GM19035 (cell line): Measurements from ENCODE around the gene RPS28.
A peak's percentile ranks its signal among the peaks of the same experiment; 100 is the strongest.

Experiments
- ATAC-seq: cut with Tn5 transposase; IDR thresholded peaks from one replicate; pipeline ENCODE4 v1.9.1; 2021; ENCODE audit not compliant: unreplicated experiment

RPS28 gene

DNA sequence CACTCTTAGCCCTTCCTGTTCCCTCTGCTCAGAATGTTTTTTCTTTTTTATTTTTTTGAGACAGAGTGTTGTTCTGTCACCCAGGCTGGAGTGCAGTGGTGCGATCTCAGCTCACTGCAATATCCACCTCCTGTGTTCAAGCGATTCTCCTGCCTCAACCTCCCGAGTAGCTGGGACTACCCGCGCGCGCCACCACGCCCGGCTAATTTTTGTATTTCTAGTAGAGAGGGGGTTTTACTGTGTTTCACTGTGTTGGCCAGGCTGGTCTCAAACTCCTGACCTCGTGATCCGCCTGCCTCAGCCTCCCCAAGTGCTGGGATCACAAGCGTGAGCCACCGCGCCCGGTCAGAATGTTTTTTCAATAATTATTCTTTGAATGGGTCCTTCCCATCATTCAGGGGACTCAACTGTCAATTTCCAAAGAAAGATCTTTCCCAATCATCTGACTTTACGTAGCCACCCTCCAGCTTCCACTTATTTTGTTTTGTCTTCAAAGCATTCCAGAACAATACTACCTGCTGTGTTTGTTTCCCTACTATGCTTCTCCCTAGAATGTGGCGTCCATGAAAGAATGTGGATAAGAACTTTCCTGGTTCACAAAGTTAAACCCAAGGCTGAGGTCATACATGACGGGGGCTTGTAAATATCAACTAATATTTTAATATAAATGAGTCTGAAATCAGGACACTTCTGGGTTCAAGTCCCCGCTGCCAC, 1.3 kb upstream of the RPS28 start:
- no peak for ATAC-seq

DNA sequence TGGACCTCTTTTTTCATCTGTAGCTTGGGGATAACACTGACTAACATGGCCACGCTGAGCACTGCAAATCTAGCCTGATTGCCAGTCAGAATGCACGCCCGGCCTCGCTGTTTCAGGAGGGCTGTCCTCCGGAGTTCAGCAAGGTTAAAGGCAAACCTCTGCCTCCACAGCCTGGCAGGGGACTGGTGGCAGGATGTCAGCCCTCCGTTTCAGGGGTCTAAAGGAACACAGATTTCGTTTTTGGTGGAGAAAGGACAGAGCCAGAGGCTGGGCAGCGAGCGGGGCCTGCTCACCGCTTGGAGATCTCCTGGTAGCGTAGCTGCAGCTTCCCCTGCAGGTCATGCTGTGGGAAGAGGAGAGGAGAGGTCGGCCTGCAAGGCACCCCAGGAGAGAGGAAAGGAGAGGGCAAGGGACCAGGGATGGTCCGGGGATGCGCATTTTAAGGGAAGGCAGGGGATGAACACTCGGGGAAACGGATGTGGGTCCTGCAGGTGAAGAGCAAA, 681 bp upstream of the RPS28 start:
- ATAC-seq, result peak; percentile 22

DNA sequence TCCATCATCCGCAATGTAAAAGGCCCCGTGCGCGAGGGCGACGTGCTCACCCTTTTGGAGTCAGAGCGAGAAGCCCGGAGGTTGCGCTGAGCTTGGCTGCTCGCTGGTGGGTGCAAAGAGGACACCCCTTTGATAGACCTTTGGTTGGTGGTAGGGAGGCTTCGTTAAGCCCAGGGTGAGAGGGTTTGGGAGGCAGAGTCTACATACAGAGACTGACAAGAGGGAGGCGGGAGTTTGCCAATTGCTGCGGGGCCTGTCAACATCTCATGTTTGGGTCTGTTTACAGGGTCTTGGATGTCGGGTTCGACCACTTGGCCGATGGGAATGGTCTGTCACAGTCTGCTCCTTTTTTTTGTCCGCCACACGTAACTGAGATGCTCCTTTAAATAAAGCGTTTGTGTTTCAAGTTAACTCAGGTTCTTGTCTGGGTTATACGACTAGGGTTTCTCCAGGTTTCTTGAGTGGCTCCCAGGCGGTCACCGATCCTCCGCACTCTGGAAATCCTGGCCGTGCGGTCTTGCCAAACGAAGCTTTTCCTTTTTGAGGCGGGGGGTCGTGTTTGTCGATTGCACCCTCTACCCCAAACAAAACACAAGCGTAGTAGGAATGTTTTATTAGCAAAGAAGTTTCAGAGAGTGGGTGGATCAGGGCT, 816 bp downstream of the RPS28 start:
- ATAC-seq, result no peak

DNA sequence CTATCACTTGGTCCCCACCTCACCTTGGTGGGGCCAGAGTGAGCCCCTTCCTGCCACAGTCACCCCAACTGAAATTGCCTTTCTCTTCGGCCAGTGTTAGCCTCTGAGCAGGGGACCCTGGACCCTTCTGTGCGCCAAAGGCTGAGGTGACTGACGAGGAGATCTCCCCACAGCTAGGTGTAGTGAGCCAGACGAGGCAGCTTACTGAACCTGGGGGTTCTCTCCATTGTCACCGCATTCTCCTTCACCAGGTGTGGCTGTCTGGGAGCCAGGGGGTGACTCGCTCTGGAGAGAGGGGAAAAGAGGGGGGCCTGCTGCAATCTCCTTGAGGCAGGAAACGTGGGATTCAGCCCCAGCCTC, 1.3 kb downstream of the RPS28 start:
- ATAC-seq, result no peak

DNA sequence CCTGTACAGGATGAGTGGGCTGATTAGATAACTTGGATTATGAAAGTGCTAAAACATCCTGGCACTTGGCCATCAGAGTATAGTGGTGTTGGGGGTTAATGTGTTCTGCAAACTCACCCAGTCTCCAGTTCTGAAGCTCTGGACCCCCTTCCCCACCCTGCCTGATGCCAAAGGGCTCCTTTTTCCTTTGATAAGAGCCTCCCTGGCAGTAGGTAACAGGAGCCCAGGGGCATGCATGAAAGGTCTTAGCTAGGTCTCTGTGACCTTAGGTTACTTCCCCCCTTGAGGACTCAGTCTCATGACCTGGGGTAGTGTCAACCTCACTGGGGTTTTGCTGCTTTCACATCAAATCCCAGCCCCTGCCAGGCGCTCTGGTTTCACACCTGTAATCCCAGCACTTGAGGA, 2.5 kb downstream of the RPS28 start:
- ATAC-seq, result no peak

DNA sequence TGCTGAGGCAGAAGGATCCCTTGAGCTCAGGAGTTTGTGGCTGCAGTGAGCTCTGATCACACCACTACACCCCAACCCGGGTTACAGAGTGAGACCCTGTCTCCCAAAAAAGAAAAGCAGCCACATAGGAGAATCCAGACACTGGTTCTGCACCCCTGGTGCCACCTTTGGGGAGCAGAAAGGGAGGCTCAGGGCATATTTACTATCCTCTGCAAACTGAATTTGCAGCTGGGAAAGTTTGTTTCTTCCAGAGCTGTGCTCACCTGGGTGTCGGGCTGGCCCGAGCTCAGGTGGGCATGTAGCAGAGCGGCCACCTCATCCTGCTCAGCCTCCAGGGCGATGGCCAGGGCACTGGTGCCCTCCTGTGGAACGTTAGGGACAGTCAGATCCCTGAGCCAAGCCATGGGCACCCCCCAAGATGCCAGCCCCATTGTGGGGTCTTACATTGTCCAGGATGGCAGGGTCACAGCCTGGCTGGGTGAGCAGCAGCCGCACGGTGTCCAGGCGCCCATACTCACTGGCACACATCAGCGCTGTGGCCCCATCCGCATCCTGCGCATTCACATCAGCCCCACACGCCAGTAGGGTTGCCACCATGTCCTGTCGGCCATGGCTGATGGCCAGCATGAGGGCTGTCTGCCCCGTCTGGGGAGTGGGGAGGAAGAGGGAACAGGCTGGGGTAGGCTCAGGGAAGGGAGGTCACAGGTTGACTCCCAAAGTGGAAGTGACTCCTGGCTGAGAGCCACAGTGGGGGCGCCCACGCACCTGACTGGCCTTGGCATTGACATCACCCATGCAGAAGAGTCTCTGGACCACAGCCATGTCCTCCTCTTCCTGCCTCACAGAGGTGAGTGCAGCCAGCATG, 3.1 kb downstream of the RPS28 start:
- no peak for ATAC-seq

DNA sequence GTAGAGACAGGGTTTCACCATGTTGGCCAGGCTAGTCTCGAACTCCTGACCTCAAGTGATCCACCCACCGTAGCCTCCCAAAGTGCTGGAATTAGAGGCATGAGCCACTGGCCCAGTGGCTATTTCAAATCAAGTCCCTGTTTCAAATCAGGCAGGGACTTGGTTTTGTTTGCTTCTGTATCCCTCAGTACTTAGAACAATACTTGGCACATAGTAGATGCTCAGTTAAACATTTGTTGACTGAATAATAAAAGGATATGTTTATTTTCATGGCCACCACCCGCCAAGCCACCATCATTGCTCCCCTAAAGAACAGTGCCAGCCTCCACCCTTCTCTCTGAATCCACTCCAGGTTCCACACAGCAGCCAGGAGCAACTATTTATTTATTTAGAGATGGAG, 4.2 kb downstream of the RPS28 start:
- no peak for ATAC-seq

DNA sequence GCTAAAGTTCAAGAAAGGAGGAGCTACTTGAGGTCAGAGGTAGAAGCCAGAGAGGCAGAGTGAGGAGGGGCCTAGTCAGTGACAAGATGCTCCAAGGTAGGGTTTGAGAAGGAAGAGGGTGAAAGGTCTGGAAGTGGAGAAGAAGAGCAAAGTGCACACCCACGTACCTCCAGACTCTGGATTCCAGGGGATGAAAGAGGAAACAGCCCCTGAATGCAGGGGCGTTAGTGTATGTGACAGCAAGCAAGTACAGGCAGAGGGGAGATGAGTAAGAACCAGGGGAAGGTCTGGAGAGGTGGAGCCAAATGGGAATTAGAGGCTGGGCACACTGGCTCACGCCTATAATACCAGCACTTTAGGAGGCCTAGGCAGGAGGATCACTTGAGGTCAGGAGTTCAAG, 8.7 kb downstream of the RPS28 start:
- no peak for ATAC-seq

DNA sequence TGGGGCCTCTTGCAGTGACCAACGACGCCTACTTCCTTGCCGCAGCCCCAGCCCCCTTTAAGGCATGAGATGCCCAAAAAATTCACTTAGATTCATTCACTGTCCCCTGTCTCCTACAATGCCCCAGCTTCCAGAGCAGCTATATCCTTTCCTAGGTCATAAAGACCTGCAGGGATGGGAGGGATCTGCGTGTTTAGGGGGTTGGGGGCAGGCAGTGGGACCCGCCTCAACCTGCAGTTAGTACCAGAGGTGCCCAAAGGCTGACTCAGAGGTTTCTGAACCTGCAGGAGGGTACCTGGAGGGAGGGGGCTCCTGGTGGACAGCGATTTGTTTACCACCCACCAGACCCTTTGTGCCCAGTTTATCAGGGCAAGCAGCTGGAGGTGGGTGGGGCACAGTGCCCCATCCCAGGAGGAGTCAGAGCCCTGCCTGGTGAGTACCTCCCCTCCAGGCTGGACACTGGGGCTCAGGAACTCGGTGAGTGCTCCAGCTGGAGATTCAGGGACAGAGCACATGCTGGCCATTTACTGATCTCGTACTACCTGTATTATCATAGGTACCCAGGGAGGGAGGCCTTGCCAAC, 10.1 kb downstream of the RPS28 start:
- no peak for ATAC-seq

DNA sequence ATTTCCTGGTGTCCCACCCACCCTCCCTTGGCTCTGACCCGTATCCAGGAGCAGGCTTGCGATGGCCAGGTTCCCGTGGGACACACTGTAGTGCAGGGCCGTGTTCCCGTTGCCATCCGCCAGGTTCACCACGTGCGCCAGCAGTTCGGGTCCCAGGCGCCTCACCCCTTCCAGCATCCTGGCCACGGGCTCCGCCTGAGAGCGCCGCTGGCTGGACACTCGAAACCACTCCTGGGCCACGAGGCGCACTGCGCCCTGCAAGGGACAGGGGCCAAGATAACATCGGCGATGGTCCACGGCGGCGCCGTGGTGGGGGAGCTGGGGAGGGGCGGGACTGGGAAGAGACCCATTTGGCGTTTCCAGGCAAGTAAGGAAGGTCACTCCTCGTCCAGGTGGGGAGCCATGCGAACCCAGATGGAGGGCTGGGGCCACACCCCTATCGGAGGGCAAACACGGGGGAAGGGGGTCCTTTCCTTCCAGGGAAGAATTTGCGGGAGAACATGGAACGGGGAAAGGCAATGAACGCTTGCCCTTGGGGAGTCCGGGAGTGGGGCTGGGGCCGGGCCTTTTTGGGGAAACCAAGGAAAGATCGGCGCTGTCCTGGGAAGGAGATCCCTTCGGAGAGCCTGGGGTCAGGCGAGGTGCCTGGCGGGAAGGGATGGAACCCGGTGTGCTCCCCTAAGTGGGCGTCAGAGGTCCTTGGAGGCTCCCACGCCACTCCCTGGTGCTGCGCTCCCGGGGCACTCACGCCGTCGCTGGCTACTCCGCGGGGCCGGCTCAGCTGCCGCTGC, 11.9 kb downstream of the RPS28 start:
- ATAC-seq, result no peak

DNA sequence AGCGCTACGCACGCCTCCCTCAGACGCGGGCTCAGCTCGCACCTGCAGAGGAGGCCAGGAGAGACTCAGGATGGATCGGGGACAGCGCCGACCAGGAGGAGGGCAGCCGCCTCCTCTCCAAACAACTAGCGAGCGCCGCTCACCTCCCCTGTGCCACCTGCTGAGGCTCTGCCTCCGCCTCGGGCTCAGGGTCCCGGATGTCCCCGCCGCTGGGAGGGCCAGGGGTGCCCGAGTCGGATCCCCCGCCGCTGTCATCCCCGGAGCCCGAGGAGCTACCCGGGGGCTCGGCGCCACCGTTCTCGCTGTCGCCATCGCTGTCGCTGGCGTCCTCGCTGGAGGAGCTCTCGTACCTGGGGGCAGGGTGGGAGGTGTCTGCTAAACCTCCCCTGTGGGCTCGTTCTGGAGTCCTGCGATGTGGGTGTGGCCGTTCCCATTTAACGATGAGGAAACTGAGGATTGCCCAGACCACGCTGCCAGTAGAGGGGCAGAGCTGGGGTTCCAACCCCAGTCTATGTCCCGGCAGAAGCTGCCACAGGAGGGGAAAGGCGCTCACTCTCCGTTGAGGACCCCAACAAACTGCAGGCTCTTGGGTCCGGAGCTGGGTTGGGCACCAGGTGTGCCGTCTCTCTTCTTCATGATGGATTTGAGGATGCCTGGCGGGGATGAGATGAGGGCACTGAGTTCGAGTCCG, 12.6 kb downstream of the RPS28 start:
- no peak for ATAC-seq

DNA sequence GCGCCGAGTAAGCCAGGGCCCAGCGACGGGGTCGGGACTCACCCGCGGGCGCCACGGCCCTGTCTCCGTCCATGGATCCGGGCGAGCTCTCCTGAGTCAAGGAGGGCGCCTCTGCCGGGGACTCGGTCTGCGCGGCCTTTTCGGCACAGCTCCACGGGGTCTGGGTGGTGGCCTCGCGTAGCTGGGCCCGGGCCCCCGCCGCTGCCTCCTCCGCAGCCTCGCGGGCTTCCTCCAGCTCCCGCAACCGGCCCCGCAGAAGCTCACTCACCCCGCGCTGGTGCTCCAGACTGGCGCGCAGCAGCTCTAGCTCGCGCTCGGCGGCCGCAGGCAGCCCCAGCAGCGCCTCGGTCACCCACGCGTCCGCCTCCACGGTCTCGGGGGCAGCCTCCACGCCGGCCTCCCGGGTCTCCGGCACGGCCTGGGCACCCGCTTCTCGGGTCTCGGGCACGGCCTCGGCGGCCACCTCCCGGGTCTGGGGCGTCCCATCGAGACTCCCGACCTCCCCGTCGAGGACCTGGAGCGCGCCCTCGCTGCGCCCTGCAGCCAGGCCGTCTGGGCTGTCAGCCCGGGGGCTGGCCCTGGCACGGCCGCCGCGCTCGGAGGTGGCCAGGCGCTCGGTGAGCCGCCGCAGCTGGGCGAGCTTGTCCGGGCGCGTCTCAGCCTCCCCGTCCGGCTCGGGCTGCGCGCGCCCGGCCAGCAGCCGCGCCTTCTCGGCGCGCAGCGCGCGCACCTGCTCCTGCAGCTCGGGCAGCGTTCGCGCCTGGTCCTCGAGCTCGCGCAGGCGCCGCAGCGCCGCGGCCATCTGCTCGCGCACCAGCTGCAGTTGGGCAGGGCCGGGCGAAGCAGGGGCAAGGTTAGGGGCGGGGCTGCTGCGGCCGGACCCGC, 13.4 kb downstream of the RPS28 start:
- ATAC-seq, result no peak

DNA sequence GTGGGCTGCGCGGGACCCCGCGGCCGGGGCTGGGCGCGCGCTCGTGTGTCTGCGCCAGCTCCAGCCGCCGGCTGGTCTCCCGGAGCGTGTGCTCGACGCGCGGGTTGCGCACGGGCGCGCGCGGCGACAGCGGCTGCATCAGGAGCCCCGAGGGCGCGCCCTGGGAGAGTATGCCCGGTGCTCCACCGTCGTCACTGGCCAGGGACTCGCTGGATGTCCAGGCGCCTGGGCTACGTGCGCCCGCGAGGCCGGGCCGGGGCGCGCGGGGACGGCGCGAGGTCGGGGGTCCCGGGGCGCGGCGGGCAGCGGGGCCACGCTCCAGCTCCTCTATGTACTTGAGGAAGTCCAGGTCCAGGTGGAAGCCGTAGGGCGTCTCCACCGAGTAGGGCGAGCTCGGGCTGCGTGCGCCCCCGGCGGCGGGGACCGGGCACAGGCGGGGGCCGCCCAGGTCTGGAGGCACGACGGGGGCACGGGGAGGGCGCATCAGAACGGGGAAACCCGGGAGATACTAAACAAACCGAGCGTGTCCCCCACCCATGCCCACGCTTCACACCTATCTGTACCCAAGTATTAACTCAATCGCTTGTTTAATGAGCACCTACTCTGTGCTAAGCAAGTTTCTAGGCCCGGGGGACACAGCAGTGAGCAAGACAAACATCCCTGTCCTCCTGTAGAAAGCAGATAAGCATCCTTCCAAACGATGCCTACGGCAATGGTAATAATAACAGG, 14.2 kb downstream of the RPS28 start:
- no peak for ATAC-seq

DNA sequence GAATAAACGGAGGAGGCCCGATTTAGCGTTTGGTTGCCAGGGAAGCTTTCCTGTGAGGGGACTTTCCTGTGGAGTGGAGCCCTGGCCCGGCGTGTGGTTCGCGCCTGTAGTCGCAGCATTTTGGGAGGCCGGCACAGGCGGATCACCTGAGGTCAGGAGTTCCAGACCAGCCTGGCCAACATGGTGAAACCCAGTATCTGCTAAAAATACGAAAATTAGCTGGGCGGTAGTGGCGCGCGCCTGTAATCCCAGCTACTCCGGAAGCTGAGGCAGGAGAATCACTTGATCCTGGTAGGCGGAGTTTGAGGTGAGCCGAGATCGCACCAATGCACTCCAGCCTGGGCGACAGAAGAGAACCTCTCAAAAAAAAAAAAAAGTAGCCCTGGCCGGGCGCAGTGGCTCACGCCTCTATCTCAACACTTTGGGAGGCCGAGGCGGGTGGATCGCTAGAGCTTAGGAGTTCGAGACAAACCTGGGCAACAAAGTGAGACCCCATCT, 14.8 kb downstream of the RPS28 start:
- no peak for ATAC-seq

DNA sequence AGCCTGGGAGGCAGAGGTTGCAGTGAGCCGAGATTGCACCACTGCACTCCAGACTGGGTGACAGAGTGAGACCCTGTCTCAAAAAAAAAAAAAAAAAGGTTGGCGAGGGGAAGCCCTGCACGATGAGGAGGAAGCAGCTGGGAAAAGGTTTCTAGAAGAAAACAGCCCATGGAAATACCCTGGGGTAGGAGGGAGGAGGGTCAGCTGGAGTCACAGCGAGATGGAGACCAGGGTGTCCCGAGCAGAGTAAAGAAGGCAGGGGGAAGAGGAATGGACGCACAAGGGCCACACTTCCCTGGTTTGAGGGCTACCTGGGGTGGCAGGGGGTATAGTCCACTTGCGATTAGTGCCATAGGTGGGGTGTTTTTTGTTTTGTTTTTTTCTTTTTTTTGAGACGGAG, 15.4 kb downstream of the RPS28 start:
- no peak for ATAC-seq

DNA sequence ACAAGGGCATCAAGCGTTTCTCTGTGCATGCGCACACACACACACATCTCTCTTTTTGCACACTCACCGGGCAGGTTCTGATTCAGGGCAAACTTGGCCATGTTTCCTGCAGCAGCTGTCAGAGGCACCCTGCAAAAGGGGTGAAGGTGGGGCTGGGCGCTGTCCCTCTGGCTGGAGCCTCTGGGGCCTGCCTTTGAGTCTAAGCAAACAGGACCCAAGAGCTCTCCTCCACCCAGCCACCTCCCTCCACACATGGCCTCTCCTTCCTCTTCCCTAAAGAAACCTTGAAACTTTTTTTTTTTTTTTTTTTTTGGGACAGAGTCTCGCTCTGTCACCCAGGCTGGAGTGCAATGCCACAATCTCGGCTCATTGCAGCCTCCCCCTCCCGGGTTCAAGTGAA, 16.4 kb downstream of the RPS28 start:
- no peak for ATAC-seq

DNA sequence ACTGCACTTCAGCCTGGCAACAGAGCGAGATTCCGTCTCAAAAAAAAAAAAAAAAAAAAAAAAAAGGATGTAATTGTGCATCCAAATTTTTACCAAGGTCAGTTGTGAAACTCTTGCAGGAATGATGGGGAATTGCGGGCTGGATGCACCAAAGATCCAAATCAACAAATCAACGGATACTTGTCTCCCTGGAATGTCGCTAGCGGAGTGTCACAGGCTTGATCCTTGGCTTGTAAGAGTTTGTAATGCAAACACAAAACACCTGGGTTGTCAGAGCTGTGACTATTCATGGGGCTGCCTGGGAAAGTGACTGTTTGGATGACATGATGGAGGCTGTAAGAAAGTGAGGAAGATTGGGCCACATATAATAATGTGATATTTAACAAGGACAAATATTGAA, 17.5 kb downstream of the RPS28 start:
- ATAC-seq, result no peak

DNA sequence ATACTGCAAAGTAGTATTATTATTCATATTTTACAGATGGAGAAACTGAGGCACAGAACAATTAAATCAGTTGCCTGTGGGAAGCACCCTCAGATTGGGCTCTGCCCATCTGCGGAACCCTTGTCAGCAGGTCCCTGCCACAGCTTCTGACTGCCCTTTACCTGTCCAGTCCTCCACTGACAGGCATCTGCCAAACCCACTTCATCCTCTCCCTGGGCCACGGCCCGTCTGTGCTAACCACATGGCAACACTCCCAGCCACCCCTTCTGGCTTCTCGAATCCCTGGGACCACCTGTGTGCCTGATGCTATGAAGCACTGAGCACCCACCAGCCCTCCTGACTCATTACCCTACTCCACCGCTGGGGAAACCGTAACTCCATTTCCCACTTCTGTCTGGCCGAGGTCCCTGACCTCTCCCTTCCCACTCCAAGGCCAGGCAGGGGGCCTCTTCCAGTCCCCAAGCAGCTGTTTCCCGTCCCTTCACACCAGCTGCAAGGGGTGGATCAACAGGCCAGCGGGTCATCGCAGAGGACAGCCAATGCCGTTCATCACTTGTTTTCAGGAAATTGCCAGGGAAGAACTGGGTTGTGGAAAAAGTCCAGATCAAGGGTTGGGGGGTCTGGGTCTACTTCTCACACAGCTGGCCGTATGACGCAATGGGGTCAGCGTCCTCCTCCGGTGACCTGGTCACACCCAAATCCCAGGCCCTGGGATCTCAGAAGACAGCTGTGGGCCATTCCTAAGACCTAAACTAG, 19.2 kb downstream of the RPS28 start:
- no peak for ATAC-seq
